ENCODE data around the gene SLC11A1. TPM values are rescaled to one million over a fixed set of nuclear protein-coding genes. Genes with fewer than 3 reads are reported as not detected.

SLC11A1 gene
- total RNA-seq (0.54 TPM), polyA plus RNA-seq (1 to 10 TPM in 1 of 4 donors, under 1 TPM in 3; 0.47 to 1.4 (median 0.87) TPM)

GRCh38 chr2:218381916-218382366 is at the start of gene SLC11A1:
TSS of gene SLC11A1 (plus strand) at chr2:218382273. CDS start at chr2:218382369, 96 bp downstream.
- Histone ChIP-seq H3K27me3 (ENCODE audit: control insufficient read depth, insufficient read depth, low read length) (no peaks in the 10 kb centered on the region), H3K36me3 (ENCODE audit: control insufficient read depth, insufficient read depth, low read length) (no peaks in the 10 kb centered on the region), H3K9me3 (ENCODE audit: control insufficient read depth in 2 of 2, low read length in 2 of 2) (no peaks in the 10 kb centered on the region), H3K4me1 (ENCODE audit: control insufficient read depth, insufficient read depth, low read length, poor library complexity, severe bottlenecking) (no peaks in the 10 kb centered on the region), H3K4me3 (ENCODE audit: low read depth, low read length) (no peak within 1 kb of the TSS), H3K27ac (ENCODE audit: insufficient read depth, low read length, poor library complexity, severe bottlenecking) (no peak within 1 kb of the TSS)
- Mint-ChIP-seq H3K9me3 (peaks cover 0 to 1% (median 0%) of the 10 kb centered on the region in 7 donors), H3K27ac (peak within 1 kb of the TSS in 2 of 3 donors; percentile 11 to 60), H3K27me3 (peaks cover 18% of the 10 kb centered on the region), H3K36me3 (no peaks in the 10 kb centered on the region), H3K4me1 (peaks cover 0 to 5% (median 3%) of the 10 kb centered on the region in 4 donors), H3K4me3 (no peak within 1 kb of the TSS)
- DNase-seq, result no peak
- ATAC-seq (ENCODE audit: low read depth in 2 of 2), result no peak

GRCh38 chr2:218332288-218332687 is 49.8 kb upstream of the SLC11A1 start:
- Mint-ChIP-seq H3K27me3 (peaks cover 4% of the 10 kb centered on the region), H3K4me1 (peaks cover 0 to 6% (median 1%) of the 10 kb centered on the region in 4 donors), H3K36me3 (no peaks in the 10 kb centered on the region), H3K9me3 (peaks cover 0 to 3% (median 0%) of the 10 kb centered on the region in 7 donors), H3K27ac (no peak overlapping the region), H3K4me3 (peak overlapping the region in 1 of 4 donors; percentile 54)
- ATAC-seq (ENCODE audit: low read depth in 2 of 2) (no peak), DNase-seq (no peak)
- Histone ChIP-seq H3K4me1 (ENCODE audit: control insufficient read depth, insufficient read depth, low read length, poor library complexity, severe bottlenecking) (peaks cover 4% of the 10 kb centered on the region), H3K36me3 (ENCODE audit: control insufficient read depth, insufficient read depth, low read length) (no peaks in the 10 kb centered on the region), H3K9me3 (ENCODE audit: control insufficient read depth in 2 of 2, low read length in 2 of 2) (no peaks in the 10 kb centered on the region), H3K27ac (ENCODE audit: insufficient read depth, low read length, poor library complexity, severe bottlenecking) (no peak overlapping the region), H3K27me3 (ENCODE audit: control insufficient read depth, insufficient read depth, low read length) (no peaks in the 10 kb centered on the region), H3K4me3 (ENCODE audit: low read depth, low read length) (no peak overlapping the region)

- H3K4me3 Mint-ChIP-seq, result no peak overlapping the region
Observed at GRCh38 chr2:218332920-218333645, 49.0 kb upstream of the SLC11A1 start.

GRCh38 chr2:218334531-218334930 is 47.5 kb upstream of the SLC11A1 start:
- no peaks in the 10 kb centered on the region for H3K27me3 Mint-ChIP-seq
- Histone ChIP-seq H3K27ac (ENCODE audit: insufficient read depth, low read length, poor library complexity, severe bottlenecking) (no peak overlapping the region), H3K4me3 (ENCODE audit: low read depth, low read length) (no peak overlapping the region), H3K9me3 (ENCODE audit: control insufficient read depth in 2 of 2, low read length in 2 of 2) (no peaks in the 10 kb centered on the region), H3K27me3 (ENCODE audit: control insufficient read depth, insufficient read depth, low read length) (no peaks in the 10 kb centered on the region), H3K4me1 (ENCODE audit: control insufficient read depth, insufficient read depth, low read length, poor library complexity, severe bottlenecking) (peaks cover 4% of the 10 kb centered on the region), H3K36me3 (ENCODE audit: control insufficient read depth, insufficient read depth, low read length) (no peaks in the 10 kb centered on the region)
- H3K4me1 Mint-ChIP-seq, result peaks cover 0 to 3% (median 0%) of the 10 kb centered on the region in 4 donors
- no peaks in the 10 kb centered on the region for H3K36me3 Mint-ChIP-seq
- DNase-seq (no peak), ATAC-seq (ENCODE audit: low read depth in 2 of 2) (no peak)
- no peak overlapping the region for H3K27ac Mint-ChIP-seq
- no peak overlapping the region for H3K4me3 Mint-ChIP-seq
- peaks cover 0 to 3% (median 0%) of the 10 kb centered on the region in 7 donors for H3K9me3 Mint-ChIP-seq

More at GRCh38 chr2:218332920-218333645, 49.0 kb upstream of the SLC11A1 start:
- no peak for ATAC-seq (ENCODE audit: low read depth in 2 of 2)
- H3K27me3 ChIP-seq (ENCODE audit: control insufficient read depth, insufficient read depth, low read length), result no peaks in the 10 kb centered on the region
- DNase-seq, result no peak
- peaks cover under 1% of the 10 kb centered on the region for H3K27me3 Mint-ChIP-seq
- H3K36me3 Mint-ChIP-seq, result no peaks in the 10 kb centered on the region
- no peaks in the 10 kb centered on the region for H3K36me3 ChIP-seq (ENCODE audit: control insufficient read depth, insufficient read depth, low read length)
- no peak overlapping the region for H3K27ac ChIP-seq (ENCODE audit: insufficient read depth, low read length, poor library complexity, severe bottlenecking)
- H3K9me3 Mint-ChIP-seq, result peaks cover 0 to 3% (median 0%) of the 10 kb centered on the region in 7 donors
- no peak overlapping the region for H3K4me3 ChIP-seq (ENCODE audit: low read depth, low read length)
- H3K4me1 Mint-ChIP-seq, result peaks cover 0 to 3% (median 0%) of the 10 kb centered on the region in 4 donors
- peak overlapping the region in 1 of 3 donors; percentile 57 for H3K27ac Mint-ChIP-seq
- H3K4me1 ChIP-seq (ENCODE audit: control insufficient read depth, insufficient read depth, low read length, poor library complexity, severe bottlenecking), result peaks cover 4% of the 10 kb centered on the region
- H3K9me3 ChIP-seq (ENCODE audit: control insufficient read depth in 2 of 2, low read length in 2 of 2), result no peaks in the 10 kb centered on the region

GRCh38 chr2:218340656-218341055 is 41.4 kb upstream of the SLC11A1 start:
- H3K4me3 ChIP-seq (ENCODE audit: low read depth, low read length), result no peak overlapping the region
- Mint-ChIP-seq H3K4me3 (no peak overlapping the region), H3K9me3 (peaks cover 0 to 1% (median 0%) of the 10 kb centered on the region in 7 donors), H3K27ac (peak overlapping the region in 1 of 3 donors; percentile 17), H3K36me3 (no peaks in the 10 kb centered on the region), H3K4me1 (peaks cover 0 to 2% (median 0%) of the 10 kb centered on the region in 4 donors), H3K27me3 (peaks cover 7% of the 10 kb centered on the region)
- H3K27ac ChIP-seq (ENCODE audit: insufficient read depth, low read length, poor library complexity, severe bottlenecking), result no peak overlapping the region
- ATAC-seq (ENCODE audit: low read depth in 2 of 2), result no peak
- DNase-seq, result no peak
- H3K27me3 ChIP-seq (ENCODE audit: control insufficient read depth, insufficient read depth, low read length), result no peaks in the 10 kb centered on the region
- H3K4me1 ChIP-seq (ENCODE audit: control insufficient read depth, insufficient read depth, low read length, poor library complexity, severe bottlenecking), result no peaks in the 10 kb centered on the region
- H3K9me3 ChIP-seq (ENCODE audit: control insufficient read depth in 2 of 2, low read length in 2 of 2), result no peaks in the 10 kb centered on the region
- no peaks in the 10 kb centered on the region for H3K36me3 ChIP-seq (ENCODE audit: control insufficient read depth, insufficient read depth, low read length)

- Histone ChIP-seq H3K4me3 (ENCODE audit: low read depth, low read length) (no peak overlapping the region), H3K27ac (ENCODE audit: insufficient read depth, low read length, poor library complexity, severe bottlenecking) (no peak overlapping the region), H3K9me3 (ENCODE audit: control insufficient read depth in 2 of 2, low read length in 2 of 2) (no peaks in the 10 kb centered on the region), H3K4me1 (ENCODE audit: control insufficient read depth, insufficient read depth, low read length, poor library complexity, severe bottlenecking) (no peaks in the 10 kb centered on the region), H3K36me3 (ENCODE audit: control insufficient read depth, insufficient read depth, low read length) (no peaks in the 10 kb centered on the region), H3K27me3 (ENCODE audit: control insufficient read depth, insufficient read depth, low read length) (no peaks in the 10 kb centered on the region)
- Mint-ChIP-seq H3K9me3 (peaks cover 0 to 1% (median 0%) of the 10 kb centered on the region in 7 donors), H3K4me1 (peaks cover 0 to 2% (median 0%) of the 10 kb centered on the region in 4 donors), H3K27ac (no peak overlapping the region), H3K36me3 (no peaks in the 10 kb centered on the region), H3K27me3 (peaks cover 7% of the 10 kb centered on the region), H3K4me3 (no peak overlapping the region)
- DNase-seq, result no peak
- ATAC-seq (ENCODE audit: low read depth in 2 of 2), result no peak
Observed at GRCh38 chr2:218341381-218341780, 40.7 kb upstream of the SLC11A1 start.

GRCh38 chr2:218342837-218343236 is 39.2 kb upstream of the SLC11A1 start:
- H3K9me3 Mint-ChIP-seq, result peaks cover 0 to 1% (median 0%) of the 10 kb centered on the region in 7 donors
- Histone ChIP-seq H3K4me3 (ENCODE audit: low read depth, low read length) (no peak overlapping the region), H3K27ac (ENCODE audit: insufficient read depth, low read length, poor library complexity, severe bottlenecking) (no peak overlapping the region), H3K36me3 (ENCODE audit: control insufficient read depth, insufficient read depth, low read length) (no peaks in the 10 kb centered on the region), H3K4me1 (ENCODE audit: control insufficient read depth, insufficient read depth, low read length, poor library complexity, severe bottlenecking) (no peaks in the 10 kb centered on the region), H3K27me3 (ENCODE audit: control insufficient read depth, insufficient read depth, low read length) (no peaks in the 10 kb centered on the region), H3K9me3 (ENCODE audit: control insufficient read depth in 2 of 2, low read length in 2 of 2) (no peaks in the 10 kb centered on the region)
- ATAC-seq (ENCODE audit: low read depth in 2 of 2) (no peak), DNase-seq (no peak)
- H3K36me3 Mint-ChIP-seq, result no peaks in the 10 kb centered on the region
- no peak overlapping the region for H3K4me3 Mint-ChIP-seq
- no peak overlapping the region for H3K27ac Mint-ChIP-seq
- peaks cover 7% of the 10 kb centered on the region for H3K27me3 Mint-ChIP-seq
- peaks cover 0 to 2% (median under 1%) of the 10 kb centered on the region in 4 donors for H3K4me1 Mint-ChIP-seq

All from CD4-positive, CD25-positive, alpha-beta regulatory T cell (primary cell).